ENCODE results near the gene MAGED1.
"Not testable (repeated sequence)": the region's sequence is repeated elsewhere in the genome, so short reads cannot be mapped to it uniquely, and the experiment has no call there.

Gene MAGED1

DNA sequence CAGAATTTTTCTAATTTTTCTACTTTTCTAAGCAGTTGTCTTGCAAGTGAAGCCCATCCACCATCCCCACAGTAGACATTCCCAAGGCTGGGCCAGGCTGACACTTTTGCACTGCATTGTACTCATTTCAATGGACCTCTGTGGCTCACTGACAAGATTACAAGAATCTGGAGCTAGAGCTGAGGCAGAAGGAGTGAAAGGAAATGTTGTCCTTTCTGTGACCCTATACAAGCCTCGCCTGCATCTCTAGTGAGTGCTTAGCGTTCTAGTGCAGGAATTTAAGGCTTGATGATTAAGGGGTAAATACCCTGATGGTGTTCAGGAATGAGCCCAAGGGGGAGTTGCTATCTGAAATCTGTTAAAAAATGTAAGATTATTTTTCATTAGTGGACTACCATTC is 6.3 kb downstream of the MAGED1 start:
- DNase-seq: no peak

DNA sequence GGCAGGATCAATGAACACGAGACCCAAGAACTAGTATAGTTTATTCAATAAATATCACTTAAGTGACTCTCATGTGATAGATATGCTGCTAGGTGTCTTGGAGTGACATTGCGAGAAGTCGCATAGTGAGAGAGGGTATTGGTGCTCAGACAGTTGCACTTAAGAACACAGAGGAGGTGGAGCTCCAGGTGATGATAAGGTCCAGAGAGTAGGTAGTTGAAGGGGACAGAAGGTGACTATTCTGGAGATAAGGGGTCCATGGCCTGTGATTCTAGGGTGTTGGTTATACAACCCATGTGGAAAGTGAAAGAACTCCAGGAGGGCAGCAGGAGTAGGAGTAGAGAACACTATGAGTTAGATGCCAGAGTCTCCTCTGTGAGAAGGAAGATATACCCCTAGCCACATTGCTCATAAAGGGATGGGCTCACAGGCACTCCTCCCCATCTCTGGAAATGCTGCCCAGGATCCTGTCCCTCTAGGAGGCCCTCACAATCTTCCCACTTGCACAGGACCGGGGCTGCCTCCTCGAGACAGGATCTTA is 9.2 kb downstream of the MAGED1 start:
- DNase-seq: no peak

DNA sequence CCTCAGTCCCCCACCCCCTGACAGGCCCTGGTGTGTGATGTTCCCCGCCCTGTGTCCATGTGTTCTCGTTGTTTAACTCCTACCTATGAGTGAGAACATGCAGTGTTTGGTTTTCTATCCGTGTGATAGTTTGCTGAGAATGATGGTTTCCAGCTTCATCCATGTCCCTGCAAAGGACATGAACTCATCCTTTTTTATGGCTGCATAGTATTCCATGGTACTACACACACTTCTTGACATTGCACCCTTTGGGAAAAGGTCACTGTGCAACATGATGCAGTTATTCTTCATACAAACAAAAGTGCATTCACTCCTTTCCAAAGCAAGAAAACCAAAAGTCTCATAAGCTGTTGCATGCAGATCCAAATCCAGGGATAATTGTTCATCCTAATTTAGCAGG is 11.7 kb downstream of the MAGED1 start:
- DNase-seq: not testable (repeated sequence)

DNA sequence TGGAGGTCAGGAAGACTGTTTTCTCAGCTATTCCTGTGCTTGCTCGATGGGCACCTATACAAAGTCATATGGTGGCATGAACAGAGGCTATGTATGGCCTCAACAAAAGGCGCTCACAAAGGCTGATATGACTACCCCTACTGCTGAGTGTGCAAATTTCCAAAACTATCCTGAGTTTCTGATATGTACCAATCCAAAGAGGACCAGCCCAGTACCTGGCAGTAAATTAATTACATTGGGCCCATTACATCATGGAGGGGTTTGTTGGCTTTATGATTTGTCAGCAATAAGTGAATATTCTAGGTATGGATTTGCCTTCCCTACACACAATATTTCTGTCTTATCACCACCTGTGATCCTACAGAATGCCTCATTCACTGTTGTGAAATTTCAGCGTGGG is 12.3 kb downstream of the MAGED1 start:
- no peak for DNase-seq

DNA sequence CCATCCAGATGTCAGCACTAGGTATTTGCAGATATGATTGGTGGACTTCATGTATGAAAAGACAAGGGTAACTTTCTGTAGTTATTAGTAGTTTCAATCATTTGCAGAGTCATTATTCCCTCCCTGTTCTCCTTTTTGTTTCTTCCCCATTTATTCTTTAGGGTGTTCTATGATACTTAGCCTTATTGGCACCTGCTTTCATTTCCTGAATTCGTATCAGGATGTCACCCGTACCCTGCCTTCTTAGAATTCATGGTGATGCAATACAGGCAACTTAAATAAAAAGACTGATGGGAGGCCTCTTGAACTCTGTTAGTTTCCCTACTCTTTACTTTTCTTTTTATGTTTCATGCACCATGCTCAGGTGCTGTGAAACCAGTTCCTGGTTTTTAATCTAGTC is 24.2 kb downstream of the MAGED1 start:
- no peak for DNase-seq

DNA sequence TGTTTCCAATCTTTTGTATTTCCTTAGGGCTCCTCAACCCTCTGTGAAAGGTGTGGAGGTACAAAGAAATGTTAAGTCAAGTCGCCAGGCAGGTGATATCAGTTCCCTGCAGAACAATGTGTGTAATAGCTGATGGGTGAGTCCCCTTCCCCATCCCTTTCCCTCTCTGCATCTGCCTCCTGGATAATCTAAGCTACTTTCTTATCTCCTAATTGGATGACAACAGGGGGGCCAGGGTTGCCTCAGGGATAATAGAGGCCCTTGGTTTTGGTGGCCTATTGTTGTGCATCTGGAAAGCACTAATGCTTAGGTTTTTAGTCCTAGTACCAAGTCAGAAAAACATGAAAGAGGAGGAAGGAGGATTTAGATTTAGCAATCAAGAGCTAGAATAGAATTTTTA is 29.1 kb downstream of the MAGED1 start:
- no peak for DNase-seq

DNA sequence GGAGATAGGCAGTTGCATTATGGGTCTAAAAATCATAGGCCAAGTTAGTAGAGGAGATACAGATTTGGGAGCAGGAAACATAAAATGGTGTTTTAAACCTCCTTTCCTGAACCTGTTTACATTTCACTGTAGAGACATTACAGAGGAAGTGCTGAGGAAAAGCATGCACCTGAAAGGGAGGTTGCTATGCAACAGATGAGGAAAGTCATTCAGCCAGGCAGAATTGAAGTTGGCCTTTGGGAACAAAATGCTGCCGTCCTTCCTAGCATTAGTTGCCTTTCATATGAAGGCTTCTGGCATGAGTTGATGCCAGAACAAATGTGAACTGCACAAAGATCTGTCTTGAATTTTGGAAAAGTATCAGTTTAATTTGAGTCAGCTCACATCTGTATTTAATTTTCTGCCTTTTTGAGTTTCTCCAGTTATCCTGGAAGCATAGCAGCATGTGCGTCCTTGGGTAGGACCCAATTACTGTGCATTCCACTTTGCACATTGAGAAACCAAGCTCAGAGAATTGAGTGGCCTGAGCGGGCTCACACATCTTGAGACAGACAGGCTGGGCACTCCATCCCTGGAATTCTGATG is 38.2 kb downstream of the MAGED1 start:
- no peak for DNase-seq
